Metanephros (tissue), 2 donors: Measurements from ENCODE around the gene FHOD1. TPM values are rescaled to one million over a fixed set of nuclear protein-coding genes. Genes with fewer than 3 reads are reported as not detected.
A peak's percentile ranks its signal among the peaks of the same experiment; 100 is the strongest.

Experiments
- small RNA-seq: library from RNA; depleted of rRNA; stranded (forward); fragments of <200 nt; gene quantifications from one replicate; pipeline ENCODE3, GENCODE V24; 2014; ENCODE audit warnings: low replicate concordance
- total RNA-seq: library from RNA; depleted of rRNA; stranded (reverse); fragments of >200 nt; gene quantifications from one replicate; pipeline ENCODE4 v1.2.3, GENCODE V29; 2014

FHOD1 gene
- total RNA-seq: 29.9 TPM

DNA sequence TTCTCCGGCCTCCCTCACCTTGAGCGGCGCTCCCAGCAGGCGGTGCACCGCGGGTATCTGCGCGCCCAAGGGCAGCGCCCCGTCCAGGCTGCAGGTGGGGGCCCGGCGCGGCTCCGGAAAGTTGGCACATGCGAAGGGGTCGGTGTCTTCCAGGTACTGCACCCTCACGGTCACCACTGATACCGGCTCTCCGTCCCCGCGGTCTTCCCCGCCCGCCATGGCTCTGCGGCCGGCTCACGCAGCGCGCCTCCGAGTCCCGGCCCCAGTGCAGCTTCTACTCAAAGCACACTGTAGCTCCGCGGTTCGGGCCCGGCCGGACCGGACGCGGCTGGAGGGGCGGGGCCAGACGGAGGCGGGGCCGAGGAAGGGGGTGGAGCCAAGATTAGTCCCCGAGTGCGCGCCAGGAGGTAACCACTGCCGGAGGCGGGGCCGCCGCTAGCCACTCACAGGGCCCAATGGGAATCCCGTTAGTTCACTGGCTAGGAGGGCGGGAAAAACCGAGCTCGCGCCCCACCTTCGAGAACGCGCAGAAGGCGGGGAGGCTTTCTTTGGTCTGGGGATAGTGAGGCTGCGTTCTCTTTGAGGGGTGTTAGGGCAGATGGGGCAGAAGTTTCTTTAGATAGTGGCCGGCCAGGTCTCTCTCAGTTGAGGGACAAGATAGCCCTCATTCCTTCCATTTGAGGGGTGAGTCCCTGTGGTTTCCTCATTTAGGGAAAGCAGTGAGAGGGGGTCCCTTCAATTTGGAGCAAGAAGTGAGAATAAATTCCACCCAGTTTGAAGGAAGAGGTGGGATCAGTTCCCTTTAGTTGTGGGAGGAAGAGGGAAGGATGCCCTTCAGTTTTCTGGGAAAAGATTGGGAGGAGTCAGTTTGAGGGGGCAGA lies at the start of gene FHOD1:
Gene FHOD1 (minus strand): TSS at position 290 of the 881 bp plus-strand sequence. CDS start 71 bp downstream, at position 219.

GRCh38 chr16:67279296-67280089 lies 32.2 kb upstream of the FHOD1 start, which contains the start of gene PLEKHG4:
TSS of gene PLEKHG4 (plus strand) at chr16:67279532. CDS start at chr16:67280045, 513 bp downstream.

GRCh38 chr16:67248401-67249177 lies 1.3 kb upstream of the FHOD1 start, which contains the start of gene SLC9A5:
TSS of gene SLC9A5 (plus strand) at chr16:67248979. CDS start at chr16:67249015, 36 bp downstream.

DNA sequence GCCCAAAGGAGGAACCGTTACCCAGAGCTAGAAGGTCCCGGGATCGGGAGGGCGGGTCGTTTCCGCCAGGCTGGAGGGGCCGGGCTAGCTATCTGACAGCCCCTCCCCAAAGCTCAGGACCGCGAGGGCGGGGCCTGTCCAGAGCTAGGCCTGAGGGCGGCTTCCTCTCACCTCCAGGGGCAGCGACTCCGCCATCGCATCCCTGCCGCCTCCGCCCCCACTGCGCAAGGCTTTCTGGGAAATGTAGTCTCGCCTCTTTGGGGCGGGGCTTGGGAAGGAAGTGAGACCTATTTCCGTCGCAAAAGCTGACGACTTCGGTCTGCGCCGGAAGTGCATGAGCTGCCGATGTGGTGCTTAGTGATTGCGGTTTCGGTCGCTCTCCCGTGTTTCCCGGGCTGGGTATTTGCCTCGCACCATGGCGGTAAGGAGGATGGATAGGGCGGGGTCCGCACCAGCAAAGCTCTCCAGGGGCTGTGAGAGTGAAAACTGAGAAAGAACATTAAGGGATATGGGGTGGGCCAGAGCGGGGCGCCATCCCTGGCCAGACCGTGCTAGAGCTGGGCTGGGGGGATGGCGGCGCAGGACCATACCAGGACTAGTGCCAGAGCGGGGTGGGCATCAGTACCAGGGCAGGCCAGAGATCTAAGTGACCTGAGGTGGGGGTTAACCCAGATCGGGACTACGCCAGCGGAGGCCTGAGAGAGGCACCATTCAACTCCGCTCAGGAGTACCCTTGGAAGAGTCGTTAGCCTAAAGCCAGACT lies 20.3 kb downstream of the FHOD1 start, which contains the start of gene TMEM208:
Gene TMEM208 (plus strand): TSS at position 327 of the 763 bp plus-strand sequence. CDS start 89 bp downstream, at position 416.

DNA sequence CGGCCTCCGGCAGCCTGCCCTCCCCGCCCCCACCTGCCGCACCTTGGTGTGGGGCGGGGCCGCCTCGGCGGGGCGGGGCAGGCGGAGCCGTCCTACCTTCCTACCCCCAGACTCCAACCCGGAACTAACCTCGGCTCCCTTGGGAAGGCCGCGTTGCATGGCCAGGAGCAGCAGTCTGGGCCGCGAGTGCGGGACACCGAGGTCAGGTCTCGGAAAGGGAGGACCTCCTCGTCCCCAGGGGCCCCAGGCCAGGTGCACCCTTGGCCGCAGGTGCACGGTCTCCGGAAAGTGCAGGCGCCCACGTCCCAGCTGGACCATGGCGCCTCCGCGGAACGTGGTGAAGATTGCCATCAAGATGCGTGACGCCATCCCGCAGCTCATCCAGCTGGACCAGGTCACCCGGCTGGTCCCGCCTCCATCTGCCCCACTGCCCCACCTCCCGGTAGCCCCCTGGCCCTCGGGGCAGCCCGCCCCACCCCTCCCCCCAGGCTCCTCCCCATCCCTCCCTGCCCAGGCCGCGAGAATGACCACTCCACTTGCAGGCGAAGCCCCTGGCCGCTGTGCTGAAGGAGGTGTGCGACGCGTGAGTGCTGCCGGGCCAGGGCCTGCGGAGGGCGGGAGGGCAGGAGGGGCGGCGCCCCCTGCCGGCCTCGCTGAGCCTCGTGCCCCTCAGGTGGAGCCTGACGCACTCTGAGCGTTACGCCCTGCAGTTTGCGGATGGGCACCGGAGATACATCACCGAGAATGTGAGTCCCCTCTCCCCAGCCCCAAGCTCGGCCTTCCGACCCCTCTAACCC lies 48.1 kb downstream of the FHOD1 start, which contains the start of gene ELMO3:
Gene ELMO3 (plus strand): TSS at position 121 of the 797 bp plus-strand sequence. CDS start 196 bp downstream, at position 317.

GRCh38 chr16:67191995-67192681 lies 55.1 kb downstream of the FHOD1 start, which contains the start of gene E2F4:
TSS of gene E2F4 (plus strand) at chr16:67192155. CDS start at chr16:67192228, 73 bp downstream.

DNA sequence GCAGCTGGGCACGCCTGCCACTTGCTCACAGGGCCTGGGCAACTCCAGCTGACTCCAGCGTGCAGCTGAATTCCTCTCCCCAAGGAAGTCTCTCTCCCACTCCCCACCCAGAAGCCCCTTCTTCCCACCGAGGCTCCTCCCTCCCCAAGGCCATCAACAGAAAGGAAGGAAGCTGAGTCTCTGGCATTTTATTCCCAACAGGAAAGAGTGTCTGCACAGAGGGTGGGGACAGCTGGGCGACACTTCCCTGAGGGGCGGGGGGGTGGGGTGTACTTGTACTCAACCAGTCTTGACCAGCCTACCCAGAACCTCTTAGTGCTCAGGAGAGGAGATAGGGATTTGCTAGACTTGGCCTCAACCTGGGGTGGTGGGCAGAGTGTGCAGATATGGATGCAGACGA lies 57.2 kb downstream of the FHOD1 start, which contains the start of gene EXOC3L1:
Gene EXOC3L1 (minus strand): TSS at position 96 of the 400 bp plus-strand sequence. CDS start 460 bp downstream, outside the sequence.

GRCh38 chr16:67183627-67184452 lies 63.4 kb downstream of the FHOD1 start, which contains the start of gene MATCAP1:
TSS of gene MATCAP1 (minus strand) at chr16:67183963. CDS start at chr16:67180610, 3,353 bp downstream.

Small RNA genes lying within 50 kb of the gene (small RNA-seq; reads per million reads assigned to genes)
- 9.1 reads per million, percentile 95 among the genes with 10 or more reads in this experiment for gene MIR328

Other genes starting within 250 kb of the FHOD1 start
- 69.7 TPM for gene CBFB, start 218.3 kb downstream of the FHOD1 start, total RNA-seq
- gene PHAF1, start 137.5 kb downstream of the FHOD1 start, total RNA-seq: 26.0 TPM
- 21.1 TPM for gene B3GNT9, start 96.5 kb downstream of the FHOD1 start, total RNA-seq
- 9.1 TPM for gene TRADD, start 87.6 kb downstream of the FHOD1 start, total RNA-seq
- gene FBXL8, start 87.5 kb downstream of the FHOD1 start, total RNA-seq: 4.6 TPM
- 5.6 TPM for gene HSF4, start 82.7 kb downstream of the FHOD1 start, total RNA-seq
- gene NOL3, start 76.9 kb downstream of the FHOD1 start, total RNA-seq: 9.5 TPM
- 50.2 TPM for gene MATCAP1, start 63.5 kb downstream of the FHOD1 start, total RNA-seq
- gene EXOC3L1, start 57.3 kb downstream of the FHOD1 start, total RNA-seq: 11.6 TPM
- 42.3 TPM for gene E2F4, start 55.3 kb downstream of the FHOD1 start, total RNA-seq
- 6.3 TPM for gene ELMO3, start 48.4 kb downstream of the FHOD1 start, total RNA-seq
- 16.5 TPM for gene TMEM208, start 20.4 kb downstream of the FHOD1 start, total RNA-seq
- gene SLC9A5, start 1.5 kb upstream of the FHOD1 start, total RNA-seq: 3.6 TPM
- gene PLEKHG4, start 32.1 kb upstream of the FHOD1 start, total RNA-seq: 41.7 TPM
- 0.47 TPM for gene KCTD19, start 79.3 kb upstream of the FHOD1 start, total RNA-seq
- 4.9 TPM for gene LRRC36, start 79.3 kb upstream of the FHOD1 start, total RNA-seq
- gene TPPP3, start 146.0 kb upstream of the FHOD1 start, total RNA-seq: 38.6 TPM
- 14.5 TPM for gene ZDHHC1, start 169.0 kb upstream of the FHOD1 start, total RNA-seq
- 198 TPM for gene HSD11B2, start 183.6 kb upstream of the FHOD1 start, total RNA-seq
- 91.1 TPM for gene ATP6V0D1, start 233.7 kb upstream of the FHOD1 start, total RNA-seq
- 0.47 TPM for gene AGRP, start 236.1 kb upstream of the FHOD1 start, total RNA-seq